Esophagus muscularis mucosa (tissue), 4 donors: ENCODE data around the gene GNA14. TPM values are rescaled to one million over a fixed set of nuclear protein-coding genes. Genes with fewer than 3 reads are reported as not detected.

ENCODE experiments used
- DNase-seq: peaks from one replicate; pipeline ENCODE4 v3.0.0-alpha.2; 2017; ENCODE audit errors: extremely low spot score
- H3K27ac ChIP-seq, 4 donors: fragments of 200-600 bp; sonication (generic); replicated peaks in 1 of 4; 1 replicate in 3 of 4; 2 replicates in 1 of 4; pipeline ENCODE4 v1.5.1; 2016 to 2019; ENCODE audit warnings: mild to moderate bottlenecking in 1 of 4
- H3K27me3 ChIP-seq, 4 donors: fragments of 200-600 bp; sonication (generic); one replicate each; pipeline versions ENCODE4 v1.5.1 to v1.6.0; 2016 to 2019
- H3K36me3 ChIP-seq, 4 donors: fragments of 200-600 bp; sonication (generic); one replicate each; pipeline ENCODE4 v1.5.1; 2016 to 2019
- H3K4me1 ChIP-seq, 4 donors: fragments of 200-600 bp; sonication (generic); one replicate each; pipeline ENCODE4 v1.5.1; 2016 to 2019
- H3K4me3 ChIP-seq, 4 donors: fragments of 200-600 bp; sonication (generic); 1 replicate in 2 of 4; 2 replicates in 2 of 4; pipeline ENCODE4 v1.5.1; 2016 to 2019; ENCODE audit warnings: mild to moderate bottlenecking in 4 of 4, moderate library complexity in 1 of 4
- H3K9me3 ChIP-seq, 4 donors: fragments of 200-600 bp; sonication (generic); 1 replicate in 3 of 4; 2 replicates in 1 of 4; pipeline ENCODE4 v1.5.1; 2016 to 2019
- EP300 ChIP-seq: sonication (generic); formaldehyde crosslinking; IDR thresholded peaks from one replicate; pipeline ENCODE4 v1.6.1; 2017; ENCODE audit warnings: antibody characterized with exemption
- POLR2A ChIP-seq: fragments of 450-650 bp; IDR thresholded peaks from one replicate; pipeline ENCODE4 v1.6.1; 2017; ENCODE audit warnings: antibody characterized with exemption, moderate library complexity, mild to moderate bottlenecking, low read depth
- POLR2AphosphoS5 ChIP-seq, 2 donors: sonication (generic); formaldehyde crosslinking; IDR thresholded peaks; one replicate each; pipeline ENCODE4 v1.6.1; 2017; ENCODE audit warnings: antibody characterized with exemption in 2 of 2
- WGBS: methylation state at CpG from one replicate; pipeline ENCODE4 v1.1.5; 2018; 5-methylcytosine and 5-hydroxymethylcytosine counted together
- intact Hi-C: fragments of 100-400 bp; cut with DNase I; formaldehyde crosslinking; loops from one replicate; pipeline ENCODE4 v1.15.1; 2023
- total RNA-seq, 4 donors: library from RNA; depleted of rRNA; stranded (reverse); fragments of >200 nt; gene quantifications; one replicate each; pipeline versions ENCODE4 v1.1.0 to v1.2.1, GENCODE V29; 2016
- TF ChIP-seq, protein P1 (sequence below), 3 experiments: fragments of 200-600 bp in 2 of 3; fragments of 450-650 bp in 1 of 3; sonication (generic) in 2 of 3; IDR thresholded peaks; one replicate each; pipeline ENCODE4 v1.5.1; 2017 to 2019; ENCODE audit warnings: antibody characterized with exemption in 3 of 3, mild to moderate bottlenecking in 2 of 3, moderate library complexity in 1 of 3

GNA14 gene
- total RNA-seq, 4 donors from 2014 or later, result 4.7 to 9.4 (median 7.4) TPM

DNA sequence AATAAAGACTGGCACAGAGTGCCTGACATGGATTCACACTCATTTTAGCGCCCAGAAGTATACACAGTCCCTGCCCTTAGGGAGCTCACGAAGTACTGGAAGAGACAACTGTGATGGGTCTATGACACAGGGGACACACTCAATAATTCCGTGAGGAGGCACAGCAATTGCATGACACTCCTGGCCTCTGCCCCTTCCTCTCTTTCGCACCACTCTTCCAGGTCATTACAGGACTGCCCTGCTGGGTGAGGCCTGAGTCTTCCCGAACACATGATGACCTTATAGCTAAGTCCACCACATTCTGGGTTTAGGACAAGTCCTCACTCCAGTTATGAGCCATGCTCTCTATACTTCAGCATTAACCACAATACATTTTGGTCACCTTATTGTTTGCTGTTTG lies 134.7 kb downstream of the GNA14 start:
- no peak for DNase-seq
- intact Hi-C loops, result no loop called here
- no peaks in the 10 kb centered on the region for H3K27me3 ChIP-seq
- WGBS, result 96% methylated on average over 5 of the region's 5 CpGs
- H3K4me3 ChIP-seq, result no peak overlapping the region
- TF ChIP-seq, protein P1, sequence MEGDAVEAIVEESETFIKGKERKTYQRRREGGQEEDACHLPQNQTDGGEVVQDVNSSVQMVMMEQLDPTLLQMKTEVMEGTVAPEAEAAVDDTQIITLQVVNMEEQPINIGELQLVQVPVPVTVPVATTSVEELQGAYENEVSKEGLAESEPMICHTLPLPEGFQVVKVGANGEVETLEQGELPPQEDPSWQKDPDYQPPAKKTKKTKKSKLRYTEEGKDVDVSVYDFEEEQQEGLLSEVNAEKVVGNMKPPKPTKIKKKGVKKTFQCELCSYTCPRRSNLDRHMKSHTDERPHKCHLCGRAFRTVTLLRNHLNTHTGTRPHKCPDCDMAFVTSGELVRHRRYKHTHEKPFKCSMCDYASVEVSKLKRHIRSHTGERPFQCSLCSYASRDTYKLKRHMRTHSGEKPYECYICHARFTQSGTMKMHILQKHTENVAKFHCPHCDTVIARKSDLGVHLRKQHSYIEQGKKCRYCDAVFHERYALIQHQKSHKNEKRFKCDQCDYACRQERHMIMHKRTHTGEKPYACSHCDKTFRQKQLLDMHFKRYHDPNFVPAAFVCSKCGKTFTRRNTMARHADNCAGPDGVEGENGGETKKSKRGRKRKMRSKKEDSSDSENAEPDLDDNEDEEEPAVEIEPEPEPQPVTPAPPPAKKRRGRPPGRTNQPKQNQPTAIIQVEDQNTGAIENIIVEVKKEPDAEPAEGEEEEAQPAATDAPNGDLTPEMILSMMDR (IDR thresholded peaks at IDR 0.05), result no peak
- no peak for TF ChIP-seq POLR2AphosphoS5 (IDR thresholded peaks at IDR 0.05)
- no peak overlapping the region for H3K27ac ChIP-seq
- H3K4me1 ChIP-seq, result peaks cover 0 to 17% (median 12%) of the 10 kb centered on the region in 4 donors
- no peaks in the 10 kb centered on the region for H3K36me3 ChIP-seq
- no peaks in the 10 kb centered on the region for H3K9me3 ChIP-seq

DNA sequence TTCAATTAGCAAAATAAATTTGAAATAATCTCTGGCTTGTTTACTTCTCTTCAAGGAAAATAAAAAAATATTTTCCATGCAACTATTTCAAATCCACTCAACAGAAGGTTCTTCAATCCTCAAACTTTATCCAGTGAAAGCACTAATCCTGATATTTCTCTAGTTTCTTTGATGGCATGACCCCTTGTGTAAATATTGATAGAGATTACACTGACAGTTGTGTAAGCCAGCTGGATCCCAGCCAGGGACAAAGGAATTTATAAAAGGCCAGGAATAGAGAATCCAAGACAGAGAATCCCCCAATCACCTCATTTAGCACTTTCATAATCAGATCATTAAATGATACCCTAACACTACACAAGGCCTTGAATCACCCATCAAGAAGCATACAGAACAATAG lies 135.2 kb downstream of the GNA14 start:
- peaks cover 0 to 17% (median 13%) of the 10 kb centered on the region in 4 donors for H3K4me1 ChIP-seq
- no peak overlapping the region for H3K4me3 ChIP-seq
- no peaks in the 10 kb centered on the region for H3K9me3 ChIP-seq
- H3K27ac ChIP-seq, result no peak overlapping the region
- intact Hi-C loops, result no loop called here
- H3K27me3 ChIP-seq, result no peaks in the 10 kb centered on the region
- DNase-seq, result peak; percentile 87
- no peaks in the 10 kb centered on the region for H3K36me3 ChIP-seq
- TF ChIP-seq EP300 (no peak), POLR2A (no peak), POLR2AphosphoS5 (IDR thresholded peaks at IDR 0.05) (no peak)
- TF ChIP-seq, protein P1 (IDR thresholded peaks at IDR 0.05), result no peak

DNA sequence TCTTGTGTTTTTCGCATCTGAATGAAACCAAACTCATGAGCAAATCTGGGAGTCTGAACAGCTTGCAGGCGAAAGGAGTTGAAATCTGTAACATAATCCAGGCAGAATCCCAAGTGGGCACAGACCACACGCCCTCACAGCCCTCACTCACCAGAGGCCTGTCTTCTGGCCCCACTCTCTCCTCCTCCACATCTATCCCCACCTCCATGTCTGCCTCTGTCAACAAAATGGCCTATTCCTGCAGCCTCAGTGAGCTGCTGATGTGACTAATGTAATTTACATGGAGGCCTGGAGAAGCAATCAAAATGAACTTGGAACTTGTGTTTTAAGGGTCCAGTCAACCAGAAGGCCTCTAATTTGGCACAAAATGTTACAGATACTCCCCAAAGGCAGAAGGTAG lies 136.6 kb downstream of the GNA14 start:
- intact Hi-C loops, result no loop called here
- H3K4me3 ChIP-seq, result no peak overlapping the region
- peaks cover 2 to 30% (median 25%) of the 10 kb centered on the region in 4 donors for H3K4me1 ChIP-seq
- no peak for DNase-seq
- H3K36me3 ChIP-seq, result no peaks in the 10 kb centered on the region
- no peaks in the 10 kb centered on the region for H3K9me3 ChIP-seq
- TF ChIP-seq POLR2AphosphoS5 (IDR thresholded peaks at IDR 0.05), result no peak
- TF ChIP-seq EP300, result no peak
- TF ChIP-seq POLR2A, result no peak
- TF ChIP-seq, protein P1 (IDR thresholded peaks at IDR 0.05), result no peak
- H3K27ac ChIP-seq, result no peak overlapping the region
- WGBS, result 97% methylated on average over 3 of the region's 3 CpGs
- H3K27me3 ChIP-seq, result no peaks in the 10 kb centered on the region

DNA sequence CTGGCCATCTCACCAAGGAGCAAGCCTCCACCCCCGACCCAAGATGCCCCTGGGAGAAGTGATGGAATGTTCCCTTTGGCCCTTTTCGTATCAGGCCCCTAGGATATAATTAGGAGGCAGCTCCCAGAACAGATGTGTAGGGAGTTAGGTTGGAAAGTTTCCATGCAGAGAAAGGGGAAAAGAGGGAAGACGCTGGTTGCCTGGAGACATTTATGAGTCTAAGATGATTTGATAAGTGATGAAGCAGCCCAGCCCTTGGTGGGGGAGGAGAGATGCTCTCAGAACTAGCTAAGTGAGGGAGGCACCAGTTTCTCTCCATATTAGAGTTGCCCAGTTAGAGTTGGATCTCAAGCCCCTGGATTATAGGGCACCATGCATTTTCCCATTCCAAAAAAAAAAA lies 137.5 kb downstream of the GNA14 start:
- Histone ChIP-seq H3K9me3 (no peaks in the 10 kb centered on the region), H3K27ac (no peak overlapping the region), H3K4me1 (peaks cover 3 to 34% (median 28%) of the 10 kb centered on the region in 4 donors), H3K4me3 (no peak overlapping the region), H3K36me3 (no peaks in the 10 kb centered on the region), H3K27me3 (no peaks in the 10 kb centered on the region)
- intact Hi-C loops, result no loop called here
- WGBS, result 72% methylated on average over 3 of the region's 3 CpGs
- peak; percentile 42 for DNase-seq
- no peak for TF ChIP-seq POLR2AphosphoS5 (IDR thresholded peaks at IDR 0.05)
- TF ChIP-seq, protein P1 (IDR thresholded peaks at IDR 0.05), result no peak
- TF ChIP-seq EP300, result no peak
- TF ChIP-seq POLR2A, result no peak

DNA sequence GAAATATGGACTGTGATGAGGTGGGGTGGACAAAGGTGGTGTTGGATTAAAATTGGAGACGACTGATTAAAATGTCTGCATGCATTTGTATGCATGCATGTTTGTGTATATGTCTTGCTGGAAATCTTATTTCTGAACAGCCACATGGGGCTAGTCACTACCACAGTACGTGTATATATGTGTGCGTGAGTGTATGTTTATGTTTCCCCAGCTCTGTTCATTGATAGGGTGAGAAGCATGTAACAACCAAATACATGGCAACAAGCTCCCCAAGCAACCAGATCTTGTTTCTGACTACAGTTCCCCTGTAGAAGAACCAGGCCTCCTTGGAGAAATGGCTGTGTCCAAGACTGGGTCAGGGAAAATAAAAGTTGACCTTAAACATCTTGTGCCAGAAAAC lies 139.7 kb downstream of the GNA14 start:
- H3K4me1 ChIP-seq, result peaks cover 3 to 27% (median 23%) of the 10 kb centered on the region in 4 donors
- no peak overlapping the region for H3K27ac ChIP-seq
- H3K27me3 ChIP-seq, result no peaks in the 10 kb centered on the region
- DNase-seq, result peak; percentile 10
- H3K36me3 ChIP-seq, result no peaks in the 10 kb centered on the region
- H3K9me3 ChIP-seq, result no peaks in the 10 kb centered on the region
- 85% methylated on average over 3 of the region's 3 CpGs for WGBS
- H3K4me3 ChIP-seq, result no peak overlapping the region
- TF ChIP-seq, protein P1 (IDR thresholded peaks at IDR 0.05), result no peak
- TF ChIP-seq POLR2AphosphoS5 (IDR thresholded peaks at IDR 0.05) (no peak), EP300 (no peak), POLR2A (no peak)
- intact Hi-C loops, result no loop called here
